HFFc6 (cell line): ENCODE data around the gene RGS16. TPM values are rescaled to one million over a fixed set of nuclear protein-coding genes. Genes with fewer than 3 reads are reported as not detected.

Experiments
- DNase-seq: peaks from one replicate; pipeline ENCODE4 v3.0.0-alpha.2; 2018
- H3K27ac Mint-ChIP-seq: 2 replicates; pipeline ENCODE4 v1.8.0; 2020; ENCODE audit warnings: mild to moderate bottlenecking, mixed read lengths
- H3K27me3 Mint-ChIP-seq: 2 replicates; pipeline ENCODE4 v1.8.0; 2021; ENCODE audit warnings: mild to moderate bottlenecking, moderate library complexity, mixed read lengths; ENCODE audit not compliant: insufficient read depth
- H3K36me3 Mint-ChIP-seq: 2 replicates; pipeline ENCODE4 v1.8.0; 2021; ENCODE audit warnings: low read depth, mixed read lengths
- H3K4me1 Mint-ChIP-seq: 2 replicates; pipeline ENCODE4 v1.8.0; 2020; ENCODE audit warnings: low read depth, mixed read lengths
- H3K4me3 Mint-ChIP-seq: 2 replicates; pipeline ENCODE4 v1.8.0; 2020; ENCODE audit warnings: mild to moderate bottlenecking, moderate library complexity, mixed read lengths
- H3K9me3 Mint-ChIP-seq: 2 replicates; pipeline ENCODE4 v1.8.0; 2020; ENCODE audit warnings: mild to moderate bottlenecking, mixed read lengths
- total RNA-seq, 6 experiments: library from RNA; stranded (reverse); fragmentation: NEBNext Ultra II Directional; extraction: Animal tissue kit (Norgen Biotek cat#: 25700); gene quantifications; 2 replicates in 1 of 6; 3 replicates in 5 of 6; pipeline ENCODE4 v1.2.3, GENCODE V29; 2021
- TF ChIP-seq, protein P1 (sequence below): fragments of 200-600 bp; sonication (generic); IDR thresholded peaks from 2 replicates; pipeline ENCODE4 v1.5.0; 2021; ENCODE audit warnings: antibody characterized with exemption, mild to moderate bottlenecking

Gene RGS16
- total RNA-seq, 6 experiments from 2014 or later, result 0.31 to 0.59 (median 0.39) TPM

DNA sequence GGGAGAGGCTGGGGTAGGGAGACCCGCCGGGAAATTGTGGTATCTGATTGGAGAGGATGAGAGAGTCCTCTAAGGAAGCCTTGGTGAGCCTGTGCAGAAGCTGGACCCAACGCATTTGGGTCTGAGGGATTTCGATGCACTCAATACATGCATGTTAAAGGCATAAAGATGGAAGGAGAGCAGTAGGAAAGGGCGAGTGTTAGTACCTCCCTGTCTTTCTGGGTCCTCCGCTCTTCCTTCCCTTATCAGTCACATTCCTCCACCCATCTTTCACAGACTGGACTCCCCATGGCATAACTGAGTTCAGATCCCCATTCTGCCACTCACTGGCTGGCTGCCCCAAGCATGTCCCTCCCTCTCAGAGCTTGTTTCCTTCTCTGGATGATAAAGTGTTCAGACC is 7.3 kb downstream of the RGS16 start:
- peaks cover 9% of the 10 kb centered on the region; the same call in 1 of the 2 replicates for H3K27me3 Mint-ChIP-seq
- TF ChIP-seq, protein P1, sequence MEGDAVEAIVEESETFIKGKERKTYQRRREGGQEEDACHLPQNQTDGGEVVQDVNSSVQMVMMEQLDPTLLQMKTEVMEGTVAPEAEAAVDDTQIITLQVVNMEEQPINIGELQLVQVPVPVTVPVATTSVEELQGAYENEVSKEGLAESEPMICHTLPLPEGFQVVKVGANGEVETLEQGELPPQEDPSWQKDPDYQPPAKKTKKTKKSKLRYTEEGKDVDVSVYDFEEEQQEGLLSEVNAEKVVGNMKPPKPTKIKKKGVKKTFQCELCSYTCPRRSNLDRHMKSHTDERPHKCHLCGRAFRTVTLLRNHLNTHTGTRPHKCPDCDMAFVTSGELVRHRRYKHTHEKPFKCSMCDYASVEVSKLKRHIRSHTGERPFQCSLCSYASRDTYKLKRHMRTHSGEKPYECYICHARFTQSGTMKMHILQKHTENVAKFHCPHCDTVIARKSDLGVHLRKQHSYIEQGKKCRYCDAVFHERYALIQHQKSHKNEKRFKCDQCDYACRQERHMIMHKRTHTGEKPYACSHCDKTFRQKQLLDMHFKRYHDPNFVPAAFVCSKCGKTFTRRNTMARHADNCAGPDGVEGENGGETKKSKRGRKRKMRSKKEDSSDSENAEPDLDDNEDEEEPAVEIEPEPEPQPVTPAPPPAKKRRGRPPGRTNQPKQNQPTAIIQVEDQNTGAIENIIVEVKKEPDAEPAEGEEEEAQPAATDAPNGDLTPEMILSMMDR, result no peak
- DNase-seq, result no peak
- H3K4me3 Mint-ChIP-seq, result no peak overlapping the region
- no peaks in the 10 kb centered on the region for H3K36me3 Mint-ChIP-seq
- peaks cover 16% of the 10 kb centered on the region for H3K4me1 Mint-ChIP-seq
- H3K27ac Mint-ChIP-seq, result no peak overlapping the region
- H3K9me3 Mint-ChIP-seq, result no peaks in the 10 kb centered on the region

DNA sequence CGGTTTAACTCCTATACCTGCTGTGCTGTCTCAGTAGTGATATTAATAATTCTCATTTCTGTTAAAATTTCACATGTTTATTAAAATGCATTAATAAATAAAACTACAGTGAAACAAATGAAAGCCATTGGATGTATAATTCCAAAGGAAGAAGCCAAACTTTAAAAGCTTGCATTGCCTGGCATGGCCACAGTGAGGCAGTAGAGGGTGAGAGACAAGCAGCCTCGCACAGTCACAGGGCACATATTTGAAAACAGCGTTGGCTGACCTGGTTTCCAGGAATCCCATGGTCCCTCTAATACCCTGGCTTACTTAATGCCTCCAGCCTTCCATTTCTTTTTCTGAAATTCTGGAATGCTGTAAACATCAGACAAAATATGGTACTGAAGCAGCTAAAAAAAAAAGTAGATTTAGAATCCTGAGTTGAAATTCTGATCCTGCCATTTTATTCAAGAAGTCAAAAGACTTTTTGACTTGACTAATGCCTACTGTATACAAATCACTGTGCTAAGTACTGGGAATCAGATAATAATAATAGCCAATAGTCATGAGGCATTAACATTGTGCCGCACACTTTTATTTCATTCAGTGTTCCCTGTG is 8.4 kb downstream of the RGS16 start:
- TF ChIP-seq, protein P1, result peak; percentile 89
- H3K4me3 Mint-ChIP-seq, result no peak overlapping the region
- no peak overlapping the region for H3K27ac Mint-ChIP-seq
- no peaks in the 10 kb centered on the region for H3K9me3 Mint-ChIP-seq
- H3K4me1 Mint-ChIP-seq, result peaks cover 16% of the 10 kb centered on the region
- H3K27me3 Mint-ChIP-seq, result peaks cover 9% of the 10 kb centered on the region; the same call in 1 of the 2 replicates
- H3K36me3 Mint-ChIP-seq, result no peaks in the 10 kb centered on the region
- DNase-seq, result peak; percentile 55

DNA sequence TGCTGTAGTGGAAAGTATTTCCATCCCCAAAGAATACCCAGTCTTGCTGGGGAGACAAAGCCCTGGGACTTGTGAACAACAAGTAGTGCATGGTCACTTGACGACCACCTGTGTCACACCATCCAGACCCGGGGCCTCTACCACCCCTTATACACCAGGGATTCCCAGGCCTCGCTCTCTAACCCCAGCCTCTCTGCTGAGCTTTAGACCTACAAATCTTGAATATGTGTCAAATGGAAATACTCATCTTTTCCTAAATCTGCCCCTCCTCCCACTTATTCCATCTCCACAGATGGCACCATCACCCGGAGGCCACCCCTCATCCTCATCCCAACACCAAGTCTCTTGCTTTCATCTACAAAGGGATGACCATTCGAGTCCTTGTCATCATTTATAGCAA is 14.3 kb downstream of the RGS16 start:
- DNase-seq, result no peak
- Mint-ChIP-seq H3K4me1 (peaks cover 31% of the 10 kb centered on the region), H3K27me3 (peaks cover 8% of the 10 kb centered on the region; the same call in 1 of the 2 replicates), H3K27ac (no peak overlapping the region), H3K4me3 (no peak overlapping the region; the same call in 1 of the 2 replicates), H3K36me3 (peaks cover 5% of the 10 kb centered on the region; the same call in 1 of the 2 replicates), H3K9me3 (no peaks in the 10 kb centered on the region)
- TF ChIP-seq, protein P1, result no peak

DNA sequence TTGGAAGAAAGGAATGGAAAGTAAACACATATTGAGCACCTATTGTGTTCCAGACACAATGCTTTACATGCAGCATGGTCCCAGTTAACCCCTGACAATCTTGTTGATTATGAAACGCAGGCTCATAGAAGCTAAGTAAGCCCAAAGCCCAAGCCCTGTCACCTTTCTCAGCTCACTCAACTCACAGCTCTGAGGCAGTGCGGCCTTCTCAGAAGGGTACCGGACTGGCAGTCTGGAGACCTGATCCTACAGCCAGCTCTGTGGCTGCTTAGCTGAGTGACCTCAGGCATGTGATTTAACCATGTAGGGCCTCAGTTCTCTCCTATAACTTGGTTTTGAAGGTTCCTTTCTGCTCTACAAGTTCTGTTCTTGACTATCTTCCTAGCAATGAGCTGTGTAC is 14.7 kb downstream of the RGS16 start:
- Mint-ChIP-seq H3K4me1 (peaks cover 27% of the 10 kb centered on the region), H3K27me3 (peaks cover 8% of the 10 kb centered on the region; the same call in 1 of the 2 replicates), H3K9me3 (no peaks in the 10 kb centered on the region), H3K4me3 (peak overlapping the region; percentile 95), H3K27ac (no peak overlapping the region), H3K36me3 (peaks cover 5% of the 10 kb centered on the region; the same call in 1 of the 2 replicates)
- TF ChIP-seq, protein P1, result no peak
- DNase-seq, result no peak

DNA sequence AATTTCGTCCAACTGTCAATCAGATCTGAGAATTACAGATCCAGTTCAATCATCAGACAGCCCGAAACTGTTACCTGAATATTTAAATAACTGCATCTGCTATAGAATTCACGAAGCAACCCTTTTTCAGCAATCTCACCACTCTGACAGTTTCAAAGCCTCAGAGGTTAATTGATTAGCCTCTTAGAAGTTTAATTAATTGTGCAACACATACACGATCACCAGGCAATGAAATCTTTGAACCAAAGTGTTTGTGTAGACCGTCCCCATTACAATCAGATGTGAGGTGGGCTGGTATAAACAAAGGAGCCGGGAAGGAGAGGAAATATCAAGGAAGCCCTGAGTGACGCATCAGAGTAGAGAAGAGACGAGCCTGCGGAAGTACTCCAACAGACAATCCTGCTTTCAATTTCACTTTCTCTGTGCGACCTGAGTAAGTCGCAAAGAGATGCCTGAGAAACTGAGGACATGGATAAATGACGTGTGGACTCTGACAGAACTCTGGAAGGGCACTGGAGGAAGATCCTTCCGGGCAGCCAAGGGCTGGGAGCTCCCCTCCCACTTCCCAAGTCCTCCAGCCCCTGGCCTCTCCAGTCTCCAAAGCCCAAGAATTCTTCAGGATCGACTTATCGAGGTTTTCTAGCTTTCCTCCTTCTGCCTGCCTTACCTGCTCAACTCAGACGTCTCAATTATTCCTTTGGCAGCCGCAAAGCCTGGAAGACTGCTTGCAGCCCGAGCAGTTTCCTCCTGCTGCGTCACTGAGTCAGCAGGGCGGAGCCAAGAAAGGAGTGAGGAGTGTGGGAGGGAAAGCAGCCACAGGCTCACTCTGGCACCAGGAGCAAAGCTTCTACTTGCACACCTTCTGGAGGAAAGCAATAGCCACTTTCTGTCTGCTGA is 15.4 kb downstream of the RGS16 start, which contains the start of gene RNASEL:
RNASEL (minus strand) TSS at position 757 of the 897 bp plus-strand sequence. CDS start 2,450 bp downstream, outside the sequence.
- Mint-ChIP-seq H3K36me3 (peaks cover 5% of the 10 kb centered on the region; the same call in 1 of the 2 replicates), H3K4me1 (peaks cover 19% of the 10 kb centered on the region), H3K9me3 (no peaks in the 10 kb centered on the region), H3K27me3 (peaks cover 8% of the 10 kb centered on the region; the same call in 1 of the 2 replicates), H3K4me3 (peak within 1 kb of the TSS; percentile 95), H3K27ac (peak within 1 kb of the TSS; percentile 96)
- DNase-seq, result peak; percentile 63
- TF ChIP-seq, protein P1, result no peak
